Activated CD8-positive, alpha-beta memory T cell treated with anti-CD3 and anti-CD28 coated beads, Interleukin-2, amount 10 ng/mL, durations not matched to agents 7 days and 5 days (primary cell): ENCODE data around the gene UCMA. TPM values are rescaled to one million over a fixed set of nuclear protein-coding genes. Genes with fewer than 3 reads are reported as not detected.
"Not testable (repeated sequence)": the region's sequence is repeated elsewhere in the genome, so short reads cannot be mapped to it uniquely, and the experiment has no call there.

Experiments
- ATAC-seq: fragments of 150-1000 bp; cut with Tn5 transposase; one replicate; pipeline ENCODE4 v1.10.0; 2021; ENCODE audit warnings: moderate library complexity
- CTCF ChIA-PET: fragments of 350-600 bp; sonication (Branson Sonifier 250); formaldehyde crosslinking; loops from one replicate; lab custom pipeline; 2021; ENCODE audit warnings: antibody characterized with exemption; lab: Charles Lee
- DNase-seq: peaks from one replicate; pipeline ENCODE4 v3.0.0-alpha.2; 2020
- H3K27ac Mint-ChIP-seq: one replicate; pipeline ENCODE4 v1.8.0; 2021; ENCODE audit warnings: mild to moderate bottlenecking, mixed read lengths
- H3K27me3 Mint-ChIP-seq: one replicate; pipeline ENCODE4 v1.8.0; 2021; ENCODE audit warnings: mixed read lengths
- H3K36me3 Mint-ChIP-seq: one replicate; pipeline ENCODE4 v1.8.0; 2021; ENCODE audit warnings: mild to moderate bottlenecking, mixed read lengths
- H3K4me1 Mint-ChIP-seq: one replicate; pipeline ENCODE4 v1.8.0; 2021; ENCODE audit warnings: mixed read lengths
- H3K4me3 Mint-ChIP-seq: one replicate; pipeline ENCODE4 v1.8.0; 2021; ENCODE audit warnings: mild to moderate bottlenecking, moderate library complexity, mixed read lengths
- H3K9me3 Mint-ChIP-seq: one replicate; pipeline ENCODE4 v1.8.0; 2022; ENCODE audit warnings: low read depth, mixed read lengths
- total RNA-seq, 2 experiments: library from RNA; stranded (reverse); gene quantifications; one replicate each; pipeline ENCODE4 v1.2.3, GENCODE V29; 2021

Gene UCMA
- total RNA-seq, 2 experiments from 2014 or later, result not detected

- H3K36me3 Mint-ChIP-seq, result no peaks in the 10 kb centered on the region
- ATAC-seq, result no peak
- no peaks in the 10 kb centered on the region for H3K9me3 Mint-ChIP-seq
- peaks cover 31% of the 10 kb centered on the region for H3K27me3 Mint-ChIP-seq
- no peaks in the 10 kb centered on the region for H3K4me1 Mint-ChIP-seq
- CTCF ChIA-PET, result no interaction called here
- H3K27ac Mint-ChIP-seq, result no peak overlapping the region
- DNase-seq, result no peak
- no peak overlapping the region for H3K4me3 Mint-ChIP-seq
Measured at GRCh38 chr10:13253726-13254125, 19.6 kb upstream of the UCMA start.

- DNase-seq, result no peak
- CTCF ChIA-PET, result no interaction called here
Measured at GRCh38 chr10:13247784-13248183, 13.6 kb upstream of the UCMA start.

GRCh38 chr10:13247246-13247645, 13.1 kb upstream of the UCMA start:
- Mint-ChIP-seq H3K36me3 (no peaks in the 10 kb centered on the region), H3K27me3 (peaks cover 8% of the 10 kb centered on the region), H3K27ac (no peak overlapping the region), H3K4me1 (no peaks in the 10 kb centered on the region), H3K4me3 (no peak overlapping the region), H3K9me3 (no peaks in the 10 kb centered on the region)
- no peak for ATAC-seq
- DNase-seq, result no peak
- CTCF ChIA-PET, result no interaction called here

More at GRCh38 chr10:13247784-13248183, 13.6 kb upstream of the UCMA start:
- Mint-ChIP-seq H3K9me3 (no peaks in the 10 kb centered on the region), H3K27me3 (peaks cover 8% of the 10 kb centered on the region), H3K4me3 (no peak overlapping the region), H3K27ac (no peak overlapping the region), H3K4me1 (no peaks in the 10 kb centered on the region), H3K36me3 (no peaks in the 10 kb centered on the region)
- no peak for ATAC-seq

- ATAC-seq, H3K27ac Mint-ChIP-seq: not testable (repeated sequence)
Measured at GRCh38 chr10:13242260-13242659, 8.1 kb upstream of the UCMA start.

GRCh38 chr10:13241613-13242012, 7.4 kb upstream of the UCMA start:
- Mint-ChIP-seq H3K9me3 (no peaks in the 10 kb centered on the region), H3K4me1 (no peaks in the 10 kb centered on the region), H3K27ac (no peak overlapping the region), H3K27me3 (no peaks in the 10 kb centered on the region), H3K4me3 (no peak overlapping the region), H3K36me3 (no peaks in the 10 kb centered on the region)
- DNase-seq, result no peak
- CTCF ChIA-PET, result no interaction called here
- ATAC-seq, result no peak

More at GRCh38 chr10:13242260-13242659, 8.1 kb upstream of the UCMA start:
- H3K27me3 Mint-ChIP-seq, CTCF ChIA-PET, H3K4me3 Mint-ChIP-seq, H3K9me3 Mint-ChIP-seq, DNase-seq, H3K36me3 Mint-ChIP-seq, H3K4me1 Mint-ChIP-seq: not testable (repeated sequence)

GRCh38 chr10:13239923-13240322, 5.7 kb upstream of the UCMA start:
- H3K36me3 Mint-ChIP-seq, result no peaks in the 10 kb centered on the region
- no peak for ATAC-seq
- CTCF ChIA-PET, result no interaction called here
- no peaks in the 10 kb centered on the region for H3K9me3 Mint-ChIP-seq
- no peak for DNase-seq
- no peaks in the 10 kb centered on the region for H3K4me1 Mint-ChIP-seq
- H3K27ac Mint-ChIP-seq, result no peak overlapping the region
- no peaks in the 10 kb centered on the region for H3K27me3 Mint-ChIP-seq
- no peak overlapping the region for H3K4me3 Mint-ChIP-seq

- Mint-ChIP-seq H3K4me3 (no peak overlapping the region), H3K36me3 (no peaks in the 10 kb centered on the region), H3K27me3 (no peaks in the 10 kb centered on the region), H3K9me3 (no peaks in the 10 kb centered on the region), H3K27ac (no peak overlapping the region), H3K4me1 (no peaks in the 10 kb centered on the region)
- CTCF ChIA-PET, result no interaction called here
- no peak for ATAC-seq
- DNase-seq, result no peak
Measured at GRCh38 chr10:13238271-13239077, 4.3 kb upstream of the UCMA start.

- H3K9me3 Mint-ChIP-seq, result no peaks in the 10 kb centered on the region
- ATAC-seq, result no peak
- H3K4me1 Mint-ChIP-seq, result no peaks in the 10 kb centered on the region
- H3K27ac Mint-ChIP-seq, result no peak overlapping the region
- no peaks in the 10 kb centered on the region for H3K36me3 Mint-ChIP-seq
- no peak for DNase-seq
- CTCF ChIA-PET, result no interaction called here
- H3K27me3 Mint-ChIP-seq, result no peaks in the 10 kb centered on the region
- H3K4me3 Mint-ChIP-seq, result no peak overlapping the region
Measured at GRCh38 chr10:13236638-13237037, 2.5 kb upstream of the UCMA start.

- H3K27ac Mint-ChIP-seq, DNase-seq, CTCF ChIA-PET, H3K4me1 Mint-ChIP-seq, H3K4me3 Mint-ChIP-seq, H3K9me3 Mint-ChIP-seq, H3K36me3 Mint-ChIP-seq, H3K27me3 Mint-ChIP-seq, ATAC-seq: not testable (repeated sequence)
Measured at GRCh38 chr10:13234736-13235135, 562 bp upstream of the UCMA start.

GRCh38 chr10:13233358-13233757, 816 bp downstream of the UCMA start:
- Mint-ChIP-seq H3K36me3 (no peaks in the 10 kb centered on the region), H3K27me3 (peaks cover 3% of the 10 kb centered on the region), H3K27ac (no peak overlapping the region), H3K9me3 (no peaks in the 10 kb centered on the region), H3K4me3 (no peak overlapping the region), H3K4me1 (no peaks in the 10 kb centered on the region)
- no peak for DNase-seq
- CTCF ChIA-PET, result interaction anchor here (0.6 kb wide), 1 partner anchor 40 kb away, joined by 4 read pairs; no protein-coding TSS in a partner anchor
- ATAC-seq, result no peak

- H3K9me3 Mint-ChIP-seq, result no peaks in the 10 kb centered on the region
- no peaks in the 10 kb centered on the region for H3K36me3 Mint-ChIP-seq
- CTCF ChIA-PET, result interaction anchor here (1.5 kb wide), 1 partner anchor 70 kb away, joined by 4 read pairs; no protein-coding TSS in a partner anchor
- DNase-seq, result no peak
- no peak overlapping the region for H3K4me3 Mint-ChIP-seq
- no peaks in the 10 kb centered on the region for H3K4me1 Mint-ChIP-seq
- H3K27me3 Mint-ChIP-seq, result peaks cover 3% of the 10 kb centered on the region
- no peak overlapping the region for H3K27ac Mint-ChIP-seq
- ATAC-seq, result no peak
Measured at GRCh38 chr10:13231808-13232207, 2.4 kb downstream of the UCMA start.

GRCh38 chr10:13231190-13231589, 3.0 kb downstream of the UCMA start:
- Mint-ChIP-seq H3K36me3 (no peaks in the 10 kb centered on the region), H3K27ac (no peak overlapping the region), H3K9me3 (no peaks in the 10 kb centered on the region), H3K4me1 (no peaks in the 10 kb centered on the region), H3K27me3 (peaks cover 3% of the 10 kb centered on the region), H3K4me3 (no peak overlapping the region)
- ATAC-seq, result no peak
- CTCF ChIA-PET, result interaction anchor here (1.5 kb wide), 1 partner anchor 71 kb away, joined by 4 read pairs; no protein-coding TSS in a partner anchor
- no peak for DNase-seq

- CTCF ChIA-PET, result no interaction called here
Measured at GRCh38 chr10:13227031-13227430, 7.1 kb downstream of the UCMA start.

GRCh38 chr10:13225601-13226000, 8.6 kb downstream of the UCMA start:
- Mint-ChIP-seq H3K36me3 (no peaks in the 10 kb centered on the region), H3K4me3 (no peak overlapping the region), H3K27ac (no peak overlapping the region), H3K9me3 (no peaks in the 10 kb centered on the region), H3K27me3 (peaks cover 3% of the 10 kb centered on the region), H3K4me1 (peaks cover 10% of the 10 kb centered on the region)
- CTCF ChIA-PET, result interaction anchor here (1.1 kb wide), 1 partner anchor 77 kb away, joined by 3 read pairs; no protein-coding TSS in a partner anchor
- no peak for ATAC-seq
- DNase-seq, result no peak

More at GRCh38 chr10:13227031-13227430, 7.1 kb downstream of the UCMA start:
- H3K9me3 Mint-ChIP-seq, result no peaks in the 10 kb centered on the region
- ATAC-seq (no peak), DNase-seq (no peak)
- no peak overlapping the region for H3K27ac Mint-ChIP-seq
- no peak overlapping the region for H3K4me3 Mint-ChIP-seq
- H3K27me3 Mint-ChIP-seq, result peaks cover 3% of the 10 kb centered on the region
- H3K4me1 Mint-ChIP-seq, result peaks cover 10% of the 10 kb centered on the region
- no peaks in the 10 kb centered on the region for H3K36me3 Mint-ChIP-seq
